GM12873 (cell line): ENCODE measurements around the gene ISX.

Source experiments
- TF ChIP-seq, protein P1 (sequence below): IDR thresholded peaks from 2 replicates; pipeline ENCODE4 v1.5.1; 2012; ENCODE audit warnings: low read depth, mild to moderate bottlenecking, moderate library complexity, low read length, control low read depth; ENCODE audit not compliant: insufficient read depth; ENCODE audit errors: missing control alignments

Gene ISX

DNA sequence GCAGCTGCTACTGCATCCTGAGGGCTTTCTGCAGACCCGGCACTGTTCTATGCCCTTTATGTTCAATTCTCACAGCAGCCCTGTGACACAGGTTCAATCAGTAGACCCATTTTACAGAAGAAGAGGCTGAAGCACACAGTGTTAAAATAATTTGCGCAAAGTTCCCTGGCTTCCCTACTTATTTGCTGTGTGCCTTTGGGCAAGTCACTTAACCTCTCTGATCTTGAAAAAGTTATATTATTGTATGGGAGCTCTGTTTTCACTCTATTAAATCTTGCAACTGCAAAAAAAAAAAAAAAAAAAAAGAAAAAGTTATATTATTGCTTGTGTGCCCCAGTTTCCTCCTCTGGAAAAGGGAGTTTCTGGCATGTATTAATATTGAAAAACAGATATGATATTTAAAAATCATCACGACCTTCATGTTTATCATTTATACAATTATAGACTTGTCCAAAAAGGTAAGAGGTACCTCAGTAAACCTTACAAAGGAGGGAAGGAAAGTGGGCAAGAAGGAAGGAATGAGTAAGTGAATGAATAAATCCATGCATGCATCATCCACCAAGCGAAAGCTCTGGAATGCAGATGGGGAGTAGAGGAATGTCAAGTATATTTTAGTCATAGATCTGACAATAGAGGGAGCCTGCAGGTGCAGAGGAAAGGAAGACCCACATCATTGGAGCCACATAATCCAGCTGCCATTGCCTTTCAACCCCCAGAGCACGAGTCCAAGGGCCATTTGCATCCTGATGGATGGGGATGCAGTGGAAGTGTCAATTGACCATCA, 21.2 kb upstream of the ISX start:
- TF ChIP-seq, protein P1, sequence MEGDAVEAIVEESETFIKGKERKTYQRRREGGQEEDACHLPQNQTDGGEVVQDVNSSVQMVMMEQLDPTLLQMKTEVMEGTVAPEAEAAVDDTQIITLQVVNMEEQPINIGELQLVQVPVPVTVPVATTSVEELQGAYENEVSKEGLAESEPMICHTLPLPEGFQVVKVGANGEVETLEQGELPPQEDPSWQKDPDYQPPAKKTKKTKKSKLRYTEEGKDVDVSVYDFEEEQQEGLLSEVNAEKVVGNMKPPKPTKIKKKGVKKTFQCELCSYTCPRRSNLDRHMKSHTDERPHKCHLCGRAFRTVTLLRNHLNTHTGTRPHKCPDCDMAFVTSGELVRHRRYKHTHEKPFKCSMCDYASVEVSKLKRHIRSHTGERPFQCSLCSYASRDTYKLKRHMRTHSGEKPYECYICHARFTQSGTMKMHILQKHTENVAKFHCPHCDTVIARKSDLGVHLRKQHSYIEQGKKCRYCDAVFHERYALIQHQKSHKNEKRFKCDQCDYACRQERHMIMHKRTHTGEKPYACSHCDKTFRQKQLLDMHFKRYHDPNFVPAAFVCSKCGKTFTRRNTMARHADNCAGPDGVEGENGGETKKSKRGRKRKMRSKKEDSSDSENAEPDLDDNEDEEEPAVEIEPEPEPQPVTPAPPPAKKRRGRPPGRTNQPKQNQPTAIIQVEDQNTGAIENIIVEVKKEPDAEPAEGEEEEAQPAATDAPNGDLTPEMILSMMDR: no peak

DNA sequence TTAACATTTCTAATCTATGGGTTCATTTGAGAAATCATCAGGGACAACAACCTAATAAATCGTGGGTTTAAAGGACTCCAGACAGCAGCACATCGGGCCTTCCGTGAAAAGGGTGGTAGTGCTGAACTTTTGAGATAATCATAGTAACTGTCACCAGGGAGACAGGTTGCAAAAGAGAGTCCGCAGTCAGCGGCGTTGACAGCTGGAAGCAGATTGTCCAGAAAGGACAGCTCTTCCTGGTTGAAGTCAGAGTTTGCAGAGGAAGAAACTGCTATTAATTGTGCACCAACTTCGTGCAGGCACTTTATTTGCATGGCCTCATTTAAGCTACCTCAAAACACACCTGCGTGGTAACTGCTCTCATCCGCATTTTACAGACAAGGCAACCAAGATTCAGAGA, 20.5 kb upstream of the ISX start:
- TF ChIP-seq, protein P1: no peak

DNA sequence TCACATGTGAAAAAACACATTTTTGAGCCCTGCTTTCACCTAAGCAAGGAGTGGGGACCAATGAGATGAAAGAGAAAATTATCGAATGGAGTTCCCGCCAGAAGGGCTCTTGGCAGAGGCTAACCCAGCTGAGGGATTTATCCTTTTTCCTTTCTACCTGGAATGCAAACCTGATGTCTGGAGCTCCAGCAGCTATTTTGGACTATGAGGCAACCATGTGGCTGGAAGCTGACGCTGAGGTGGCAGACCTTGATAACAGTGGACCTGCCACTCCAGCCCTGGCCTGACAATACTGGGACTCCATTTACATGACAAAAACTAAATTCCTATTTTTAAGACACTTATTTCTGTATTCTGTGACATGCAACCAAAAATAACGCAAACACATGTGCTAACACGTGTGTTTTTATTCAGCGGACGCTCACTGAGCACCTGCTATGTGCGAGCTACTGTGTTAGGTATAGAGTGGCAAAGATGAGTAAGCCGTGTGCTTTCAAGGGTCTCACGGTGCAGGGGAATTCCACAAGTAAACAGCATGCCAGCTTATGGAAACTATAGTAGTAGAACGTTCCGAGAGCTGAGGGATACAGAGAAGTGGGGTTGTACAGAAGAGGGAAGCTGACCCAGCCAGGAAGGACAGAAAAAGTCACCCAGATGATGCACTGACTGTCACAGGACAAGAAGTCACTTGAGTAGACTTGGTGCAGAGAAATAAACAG, 19.1 kb upstream of the ISX start:
- TF ChIP-seq, protein P1: no peak

DNA sequence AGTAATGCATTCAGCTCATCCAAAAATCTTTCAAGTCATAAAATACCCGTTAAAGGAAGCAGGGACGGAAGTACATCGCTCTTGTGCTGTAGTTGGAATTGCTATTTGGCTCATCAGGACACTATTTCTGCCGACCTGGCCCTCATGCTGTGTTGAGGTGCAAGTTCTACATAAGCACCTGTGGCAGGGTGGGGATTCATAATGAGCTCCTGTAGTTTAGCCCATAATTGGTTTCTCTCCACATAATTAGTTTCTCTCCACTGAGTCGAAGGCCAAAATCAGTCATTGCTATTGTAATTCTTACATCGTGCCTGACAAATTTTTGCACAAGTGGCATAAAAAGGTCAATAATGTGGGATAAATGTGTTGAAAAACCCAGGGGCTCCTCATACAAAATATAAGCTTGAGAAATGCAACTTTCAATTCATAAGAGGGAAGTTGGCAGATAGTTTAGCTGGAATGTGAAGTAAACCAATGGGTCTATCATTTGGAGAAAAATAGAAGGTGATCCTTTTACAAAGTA, 14.9 kb upstream of the ISX start:
- TF ChIP-seq, protein P1: no peak

DNA sequence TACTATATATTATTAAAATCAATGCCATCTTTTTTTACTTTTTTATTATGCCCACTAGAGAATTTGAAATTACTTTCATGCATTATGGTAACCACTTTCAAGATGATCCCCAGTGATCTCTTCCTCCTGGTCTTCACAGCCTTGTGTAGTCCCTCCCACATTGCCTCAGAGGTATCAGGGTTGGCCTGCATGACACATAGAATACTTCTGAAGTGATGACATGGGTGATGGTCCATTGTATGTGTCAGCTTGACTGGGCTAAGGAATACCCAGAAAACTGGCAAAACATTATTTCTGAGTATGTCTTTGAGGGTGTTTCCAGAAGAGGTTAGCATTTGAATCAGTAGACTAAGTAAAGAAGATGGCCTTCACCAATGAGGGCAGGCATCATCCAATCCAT, 14.2 kb upstream of the ISX start:
- TF ChIP-seq, protein P1: no peak

DNA sequence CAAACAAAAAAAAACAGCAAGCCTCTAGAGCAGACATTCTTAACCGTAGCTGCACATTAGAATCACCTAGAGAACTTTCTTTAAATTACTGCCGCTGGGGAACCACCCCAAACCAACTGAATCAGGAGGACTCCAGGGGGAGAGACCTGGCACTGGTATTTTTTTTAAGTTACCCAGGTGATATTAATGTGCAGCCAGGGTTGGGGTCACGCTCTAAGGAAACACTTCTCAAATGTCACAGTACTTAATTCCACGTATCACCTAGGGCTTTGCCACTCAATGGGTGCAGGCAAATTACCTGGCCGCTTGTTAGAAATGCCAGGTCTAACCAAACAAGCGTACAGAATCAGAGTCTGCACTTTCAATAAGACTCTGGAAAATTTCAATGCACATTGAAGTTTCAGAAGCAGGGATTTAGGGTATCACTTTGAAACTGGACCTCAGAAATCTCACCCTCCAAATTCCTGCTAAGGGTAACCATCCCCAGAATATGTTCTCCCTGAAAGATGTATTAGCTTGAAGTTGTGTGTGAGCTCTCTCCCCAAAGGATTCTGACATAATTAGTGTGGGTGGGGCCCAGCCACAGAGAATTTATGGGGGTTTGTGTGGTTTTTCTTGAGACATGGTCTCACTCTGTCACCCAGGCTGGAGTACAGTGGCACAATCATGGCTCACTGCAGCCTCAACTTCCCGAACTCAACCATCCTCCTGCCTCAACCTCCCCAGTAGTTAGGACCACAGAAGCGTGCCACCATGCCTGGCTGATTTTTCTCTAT, 12.7 kb upstream of the ISX start:
- TF ChIP-seq, protein P1: no peak

DNA sequence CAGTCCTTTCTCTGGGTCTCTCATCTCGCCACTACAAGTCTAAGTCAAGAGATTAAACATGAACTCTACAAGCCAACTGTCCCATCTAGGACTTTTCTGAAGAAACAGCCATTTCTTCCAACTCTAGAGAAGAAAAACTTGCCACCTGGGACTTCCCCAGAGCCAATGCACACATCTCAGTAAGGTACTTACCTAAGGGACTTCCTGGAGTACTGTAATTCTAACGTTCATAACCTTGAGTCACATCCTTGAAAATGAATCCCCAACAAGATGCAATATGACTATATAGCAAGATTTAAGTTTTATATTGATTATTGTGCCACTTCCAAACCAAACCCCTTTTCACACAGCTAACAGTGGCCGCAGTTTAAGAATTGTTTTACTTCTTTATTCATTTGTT, 11.9 kb upstream of the ISX start:
- TF ChIP-seq, protein P1: no peak
